ENCODE data around the gene JAM3. TPM values are rescaled to one million over a fixed set of nuclear protein-coding genes. Genes with fewer than 3 reads are reported as not detected.

The JAM3 gene
- total and polyA plus RNA-seq, 2 of the 13 experiments (the other 11 are each of a cell fraction or from before 2014, with no cell fraction given), result 0.98 to 2.8 TPM

GRCh38 chr11:134036492-134037045 is 32.3 kb upstream of the JAM3 start:
- no TSS peak for BruUV-seq (replicated peaks)
- DNase-seq (ENCODE audit: low spot score) (no peak), ATAC-seq (no peak), FAIRE-seq (no peak)
- Histone ChIP-seq H3K36me3 (replicated peaks in 1 of 2; ENCODE audit: control insufficient read depth in 1 of 2, insufficient read depth in 2 of 2, low read length in 2 of 2) (no peaks in the 10 kb centered on the region), H3K27ac (ENCODE audit: extremely low read length, insufficient read depth, low read length) (no peak overlapping the region), H4K20me1 (ENCODE audit: insufficient read depth, low read length) (no peaks in the 10 kb centered on the region), H3K4me2 (ENCODE audit: low read depth, low read length) (no peak overlapping the region), H3K27me3 (ENCODE audit: control insufficient read depth in 1 of 2, insufficient read depth in 2 of 2, low read length in 2 of 2) (peaks cover 7 to 80% of the 10 kb centered on the region in 2 experiments; a peak in 4 of 5 replicates), H3K4me1 (ENCODE audit: insufficient read depth, low read length) (no peaks in the 10 kb centered on the region), H3K9me3 (ENCODE audit: low read length) (no peaks in the 10 kb centered on the region), H3K79me2 (ENCODE audit: insufficient read depth, low read length) (no peaks in the 10 kb centered on the region), H2AFZ (ENCODE audit: low read length) (no peak overlapping the region), H3K9ac (ENCODE audit: insufficient read depth, low read depth, low read length) (no peak overlapping the region), H3K4me3 (replicated peaks in 1 of 3; ENCODE audit: insufficient read depth in 1 of 3, low read depth in 2 of 3, low read length in 3 of 3) (no peak overlapping the region; a peak in 1 of 6 replicates)
- ChIA-PET POLR2A (no interaction called here), CTCF (ENCODE audit: low intra/inter-chr PET ratio, low total read pairs) (no interaction called here)
- intact Hi-C loops (cut with micrococcal nuclease; ENCODE audit: unreplicated experiment), result no loop called here
- 67% methylated on average over 25 of the region's 34 CpGs for WGBS (ENCODE audit: low lambda C conversion rate)
- in situ Hi-C loops (cut with HindIII; ENCODE audit: extremely low pct_ligation_motif_present, low pct_unique_long_range_greater_than_20kb), result no loop called here
- TF ChIP-seq MTA3 (CRISPR knock-in tag; IDR thresholded peaks at IDR 0.05), result no peak
- TF ChIP-seq ZBTB7A (CRISPR knock-in tag; IDR thresholded peaks at IDR 0.05), result no peak
- TF ChIP-seq CBFB (CRISPR knock-in tag; IDR thresholded peaks at IDR 0.05), result no peak
- TF ChIP-seq ZNF660 (CRISPR knock-in tag; IDR thresholded peaks at IDR 0.05; ENCODE audit: borderline replicate concordance, low read depth), result no peak
- no peak for TF ChIP-seq ZMAT3 (CRISPR knock-in tag; conservative IDR thresholded peaks at IDR 0.05)
- no peak for TF ChIP-seq FOSL2 (CRISPR knock-in tag; IDR thresholded peaks at IDR 0.05)
- no peak for TF ChIP-seq AKNA (CRISPR knock-in tag; IDR thresholded peaks at IDR 0.05; ENCODE audit: borderline replicate concordance)
- no peak for TF ChIP-seq ZNF878 (CRISPR knock-in tag; IDR thresholded peaks at IDR 0.05)
- TF ChIP-seq MED13 (CRISPR knock-in tag; IDR thresholded peaks at IDR 0.05), result no peak
- TF ChIP-seq NONO (IDR thresholded peaks at IDR 0.05), result no peak
- no peak for TF ChIP-seq NONO (CRISPR knock-in tag; conservative IDR thresholded peaks at IDR 0.05)
- TF ChIP-seq KLF6 (CRISPR knock-in tag; IDR thresholded peaks at IDR 0.05), result no peak
- TF ChIP-seq ZNF30 (CRISPR knock-in tag; IDR thresholded peaks at IDR 0.05), result no peak
- TF ChIP-seq TEAD2 (CRISPR knock-in tag; IDR thresholded peaks at IDR 0.05), result no peak
- TF ChIP-seq ZNF17 (CRISPR knock-in tag; IDR thresholded peaks at IDR 0.05), result no peak
- no peak for TF ChIP-seq AHDC1 (CRISPR knock-in tag; IDR thresholded peaks at IDR 0.05; ENCODE audit: borderline replicate concordance)
- no peak for TF ChIP-seq MXD4 (CRISPR knock-in tag; IDR thresholded peaks at IDR 0.05)
